Fibroblast of gingiva (primary cell): ENCODE results near the gene AUTS2.

ENCODE experiments used
- DNase-seq: peaks from one replicate; pipeline ENCODE4 v3.0.0-alpha.2; 2011; ENCODE audit warnings: low read depth

Gene AUTS2

DNA sequence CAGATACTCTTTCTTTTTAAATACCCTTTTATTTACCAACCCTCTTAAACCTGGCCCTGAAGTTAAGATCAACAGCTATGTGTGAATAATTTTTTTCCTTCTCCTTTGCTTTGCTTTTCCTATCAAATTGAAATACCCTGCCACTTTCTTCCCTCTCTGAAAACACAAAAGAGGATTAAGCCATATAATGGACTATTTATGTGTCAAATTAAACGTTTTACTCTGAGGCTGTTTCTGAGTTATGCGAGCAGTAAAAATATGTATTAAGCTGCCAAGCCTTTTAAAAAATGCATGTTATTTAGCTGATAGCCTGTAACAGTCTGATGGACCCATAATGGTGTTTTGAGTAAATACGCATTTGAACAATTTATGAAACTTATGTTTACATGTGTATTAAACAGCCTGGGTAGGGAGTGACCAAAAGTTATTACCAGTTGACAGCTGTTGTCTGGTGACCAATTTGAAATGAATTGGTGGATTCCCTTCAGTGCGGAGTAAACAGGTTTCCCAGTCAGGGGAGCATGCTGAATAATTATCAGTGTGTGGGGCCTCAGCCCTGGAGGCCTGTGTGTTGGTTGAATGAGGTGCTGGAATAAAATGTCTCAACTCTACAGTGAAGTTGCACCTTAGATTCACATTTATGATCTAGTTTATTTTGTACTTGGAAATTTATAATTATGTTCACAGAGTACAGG is 89.6 kb downstream of the AUTS2 start:
- no peak for DNase-seq

DNA sequence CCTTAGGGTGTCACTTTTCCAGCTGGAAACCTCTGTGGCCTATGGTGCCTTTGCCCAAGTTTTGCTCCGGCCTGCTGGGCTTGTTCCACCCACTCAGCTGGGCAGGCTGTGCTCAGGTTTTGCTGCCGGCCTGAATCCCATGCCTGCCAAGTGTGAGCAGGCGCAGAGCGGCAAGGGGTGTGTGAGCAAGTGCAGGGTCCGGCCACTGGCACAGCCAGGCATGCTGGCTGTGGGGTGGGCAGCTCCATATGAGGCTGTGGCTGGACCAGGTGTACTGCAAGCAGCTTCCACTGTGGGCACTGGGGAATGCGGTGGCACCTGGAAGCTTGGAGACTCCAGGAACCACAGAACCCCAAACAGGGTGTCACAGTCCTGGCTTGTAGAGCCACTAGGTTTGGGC is 92.1 kb downstream of the AUTS2 start:
- no peak for DNase-seq

DNA sequence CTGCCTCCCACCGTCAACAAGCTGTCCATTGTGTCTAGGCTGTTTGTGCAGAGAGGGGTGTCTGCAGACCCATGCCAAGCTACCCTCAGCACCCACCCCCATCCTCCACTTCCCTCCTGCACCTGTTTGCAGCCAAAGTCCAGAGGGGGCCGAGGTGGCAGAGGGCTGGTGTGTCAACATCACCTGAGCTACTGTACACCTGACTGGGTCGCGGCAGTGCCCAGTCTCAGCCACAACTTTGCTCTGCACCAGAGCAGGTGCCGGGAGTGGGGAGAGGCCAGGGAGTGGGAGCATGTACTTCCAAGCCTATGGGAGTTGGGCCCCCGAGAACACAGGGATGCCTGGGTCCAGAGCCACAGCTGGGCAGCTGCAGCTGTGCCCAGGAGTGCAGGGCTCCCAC is 93.1 kb downstream of the AUTS2 start:
- DNase-seq: no peak

DNA sequence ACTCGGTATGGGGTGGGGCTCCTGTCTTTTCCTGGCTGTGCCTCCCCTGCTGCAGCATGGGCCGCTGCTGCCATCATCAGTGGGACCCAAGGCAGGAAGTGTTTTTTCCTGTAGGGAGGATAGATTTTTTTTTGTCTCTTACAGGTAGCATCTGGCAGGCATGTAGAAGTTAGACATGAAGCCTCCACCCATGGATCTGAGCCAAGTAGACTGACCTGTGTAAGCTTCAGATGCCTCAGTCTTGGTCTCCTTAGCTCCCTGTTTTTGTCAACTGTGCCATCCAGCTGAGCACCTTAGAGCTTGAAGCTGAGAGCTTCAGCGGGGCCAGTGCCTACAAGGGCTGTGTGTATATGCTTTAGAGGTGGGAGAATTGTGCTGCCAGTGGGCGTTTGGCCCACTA is 93.5 kb downstream of the AUTS2 start:
- no peak for DNase-seq

DNA sequence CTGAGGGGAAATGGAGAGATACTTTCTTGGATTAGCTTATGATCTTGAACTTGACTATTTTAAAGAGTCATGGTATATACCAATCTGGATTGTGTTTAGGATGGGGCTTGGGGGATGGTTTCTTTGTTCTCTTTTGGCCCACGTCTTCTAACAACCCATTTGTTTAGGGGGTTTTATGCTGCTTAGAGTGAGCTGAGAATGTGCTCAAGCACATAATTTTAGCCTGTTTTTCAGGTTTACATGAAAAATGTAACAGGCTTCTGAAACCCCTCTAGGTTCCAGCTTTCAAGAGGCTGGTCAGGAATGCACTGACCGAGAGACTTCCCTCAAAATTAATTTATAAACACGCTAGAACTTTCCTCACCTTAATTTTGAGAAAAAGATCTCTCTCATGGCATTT is 94.3 kb downstream of the AUTS2 start:
- DNase-seq: no peak

DNA sequence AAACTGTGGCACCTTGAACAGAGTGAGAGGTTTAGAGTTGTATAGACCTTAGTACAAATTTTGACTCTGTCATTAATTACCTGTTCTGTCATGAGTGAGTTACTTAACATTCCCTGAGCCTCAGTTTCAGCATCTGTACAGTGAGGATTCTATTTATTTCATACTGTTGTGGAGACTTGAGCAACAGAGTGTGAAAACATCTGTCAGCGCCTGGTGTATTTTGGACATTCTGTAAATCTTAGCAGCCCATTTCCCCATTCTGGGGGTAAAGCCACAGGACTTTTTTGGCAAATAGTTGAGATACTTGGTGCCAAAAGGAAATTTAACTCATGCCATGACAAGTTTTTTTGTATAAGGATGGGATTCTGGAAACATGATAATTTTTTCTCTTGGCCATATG is 94.8 kb downstream of the AUTS2 start:
- DNase-seq: no peak

DNA sequence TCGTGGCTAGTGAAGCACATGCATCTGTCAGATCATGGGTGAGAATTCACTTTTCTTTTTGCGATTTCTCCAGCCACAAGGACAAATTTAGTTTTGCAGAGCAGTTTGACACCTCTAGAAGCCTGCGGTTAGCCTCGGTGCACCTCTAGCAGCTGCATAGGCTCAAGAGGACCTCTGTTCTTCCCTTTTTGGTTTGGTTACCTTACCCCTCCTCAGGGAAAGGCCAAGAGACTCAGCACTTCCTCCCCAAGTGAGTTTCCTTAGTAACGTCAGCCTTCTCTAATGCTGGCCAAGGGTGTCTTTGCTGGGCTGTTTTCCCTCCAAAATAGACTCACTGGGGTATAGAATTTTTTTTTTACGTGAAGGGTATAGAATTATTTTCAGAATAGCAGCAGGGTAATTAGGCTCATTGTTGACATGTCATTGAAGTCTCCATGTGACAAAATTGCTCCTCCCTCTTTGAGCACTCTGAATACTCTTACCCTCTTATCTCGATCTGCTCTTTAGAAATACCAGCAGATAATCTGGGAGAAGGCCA is 97.8 kb downstream of the AUTS2 start:
- no peak for DNase-seq

DNA sequence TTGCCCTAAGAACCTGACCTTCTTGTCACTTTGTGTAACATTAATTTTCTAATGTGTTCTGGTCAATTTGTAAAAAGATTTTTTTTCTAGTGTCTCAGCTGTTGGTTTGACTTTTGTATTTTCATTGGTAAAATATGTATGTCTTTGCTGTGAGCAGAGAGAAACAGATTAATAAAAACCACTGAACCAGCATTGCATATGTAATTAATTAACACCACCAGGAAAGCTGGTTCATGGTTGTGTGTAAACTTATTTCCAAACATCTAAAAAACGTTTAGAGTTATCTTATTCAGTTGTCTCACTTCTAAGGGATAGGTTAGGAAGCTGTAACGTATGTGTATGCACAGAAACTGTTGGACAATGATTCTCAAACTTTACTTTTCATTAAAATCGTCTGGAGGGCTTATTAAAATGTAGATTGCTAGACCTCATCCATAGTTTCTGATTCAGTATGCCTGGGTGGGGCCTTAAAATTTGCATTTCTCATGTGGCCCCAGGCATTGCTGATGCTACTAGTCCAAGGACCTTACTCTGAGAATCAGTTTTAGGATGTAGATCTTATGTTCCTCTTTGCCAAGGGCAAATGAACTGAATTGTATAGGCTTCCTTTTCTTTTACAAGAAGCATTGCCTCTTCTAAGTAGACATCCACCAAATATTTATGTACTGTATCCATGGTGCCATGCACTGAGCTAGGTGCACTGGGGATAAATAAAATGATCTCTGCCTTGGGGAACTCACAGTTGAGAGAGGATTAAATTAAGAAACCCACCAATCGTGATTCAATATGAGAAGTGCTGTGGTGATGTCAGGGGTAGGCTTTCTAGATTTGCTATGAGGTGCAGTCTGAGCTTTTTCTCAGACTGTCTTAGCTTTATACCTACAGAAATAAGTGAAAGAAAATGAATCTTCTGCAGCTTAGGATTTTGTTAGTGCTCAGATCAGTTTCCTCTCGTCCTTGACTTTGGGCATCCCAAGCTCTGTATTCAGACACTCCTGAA is 98.7 kb downstream of the AUTS2 start:
- DNase-seq: no peak

DNA sequence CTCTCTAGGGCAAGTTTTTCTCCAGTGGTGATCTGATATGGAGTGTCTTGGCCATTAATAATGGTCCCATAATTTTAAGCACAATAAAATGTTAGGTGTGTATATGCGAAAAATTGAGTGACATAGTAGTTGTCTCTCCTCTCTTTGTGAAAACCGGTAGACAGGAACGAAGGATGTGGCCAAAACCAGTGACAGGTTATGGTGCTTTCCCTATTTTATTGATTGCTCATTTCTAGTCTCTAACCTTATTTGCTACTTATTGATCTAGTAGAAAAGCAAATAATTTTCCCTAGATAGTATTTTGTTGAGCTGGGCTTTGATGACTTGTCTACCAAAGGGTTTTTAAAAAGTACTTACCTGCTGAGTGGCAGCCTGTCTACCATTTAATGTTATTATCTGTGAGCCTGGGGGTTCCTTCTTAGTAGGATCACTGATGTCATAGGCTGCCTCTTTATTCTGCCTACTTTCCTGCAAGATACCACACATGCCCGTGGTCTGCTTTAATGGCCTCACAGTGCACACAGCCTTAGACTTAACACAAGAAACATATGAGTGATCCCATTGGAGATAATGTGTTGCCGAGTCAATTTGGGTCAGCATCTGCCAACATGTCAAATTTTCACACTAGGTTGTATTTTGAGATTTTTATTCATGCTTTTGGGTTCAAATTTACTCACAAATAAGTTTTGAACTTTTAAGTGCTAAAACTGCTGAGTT is 100.0 kb downstream of the AUTS2 start:
- DNase-seq: no peak

DNA sequence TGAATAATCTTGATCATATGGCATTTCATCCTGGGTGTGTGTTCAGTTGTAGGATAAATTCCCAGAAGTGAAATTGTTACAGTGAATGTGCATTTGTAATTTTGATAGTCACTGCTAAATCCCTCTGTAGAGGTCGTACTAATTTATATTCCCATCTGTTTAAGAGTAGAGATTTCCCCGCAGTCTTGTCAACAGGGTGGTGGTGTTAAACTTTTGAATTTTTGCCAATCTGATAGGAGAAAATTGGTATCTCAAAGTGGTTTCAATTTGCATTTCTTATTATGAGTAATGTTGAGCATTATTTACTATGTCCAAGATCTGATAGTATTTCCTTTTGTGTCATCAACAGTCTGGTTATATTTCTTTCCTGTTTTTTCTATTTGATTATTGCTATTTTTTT is 101.7 kb downstream of the AUTS2 start:
- no peak for DNase-seq

DNA sequence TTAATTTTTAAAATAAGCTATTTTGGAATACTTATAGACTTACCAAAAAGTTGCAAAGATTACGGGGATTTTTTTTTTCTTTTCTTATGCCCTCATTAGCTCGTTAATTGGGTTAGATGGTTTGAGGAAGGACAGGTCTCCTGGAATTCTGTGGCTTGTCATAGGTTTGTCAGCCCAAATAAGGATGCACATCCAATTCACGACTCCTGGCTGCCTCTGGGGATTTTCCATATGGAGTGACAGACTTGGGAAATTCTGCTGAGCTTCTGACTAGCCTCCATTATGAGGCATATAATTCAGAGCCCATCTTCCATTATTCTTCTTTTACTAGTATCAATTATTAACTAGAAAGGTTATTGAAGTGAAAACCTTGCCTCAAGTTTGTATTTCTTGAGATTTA is 102.1 kb downstream of the AUTS2 start:
- no peak for DNase-seq

DNA sequence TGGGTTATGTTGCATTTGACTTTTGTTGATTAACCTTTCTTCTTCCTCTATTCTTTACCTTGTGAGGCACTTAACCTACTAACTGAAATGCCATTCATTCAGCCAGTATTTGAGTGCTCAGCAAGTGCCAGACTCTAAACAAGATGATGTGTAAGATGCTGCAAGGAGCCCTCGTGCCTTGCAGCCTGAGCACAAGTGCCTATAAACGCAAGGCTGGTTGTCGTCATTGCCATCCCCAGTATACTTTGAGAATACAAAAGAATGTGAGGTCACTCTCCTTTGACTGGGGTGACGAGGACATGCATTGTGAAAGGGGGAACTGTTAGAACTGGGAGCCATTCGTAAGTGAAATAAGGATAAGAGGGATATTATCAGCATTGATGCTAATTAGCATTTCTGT is 103.0 kb downstream of the AUTS2 start:
- DNase-seq: no peak

DNA sequence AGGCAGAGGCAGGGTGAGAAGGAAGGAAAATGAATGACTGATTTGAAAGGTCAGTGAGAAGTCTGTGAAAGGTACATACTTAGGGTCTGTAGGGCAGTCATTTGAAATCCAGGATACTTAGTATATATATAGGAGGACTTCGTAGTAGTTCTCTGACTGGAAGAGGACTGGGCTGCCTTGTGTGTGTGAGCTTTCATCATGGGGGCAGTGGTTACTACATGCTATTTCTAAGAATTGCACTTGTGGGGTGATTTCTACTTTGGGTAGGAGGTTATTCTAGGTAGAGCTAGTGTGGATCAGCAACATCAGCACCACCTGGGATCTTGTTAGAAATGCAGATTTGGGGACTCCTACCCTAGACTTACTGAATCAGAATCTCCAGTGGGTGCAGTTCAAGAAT is 104.1 kb downstream of the AUTS2 start:
- DNase-seq: no peak

DNA sequence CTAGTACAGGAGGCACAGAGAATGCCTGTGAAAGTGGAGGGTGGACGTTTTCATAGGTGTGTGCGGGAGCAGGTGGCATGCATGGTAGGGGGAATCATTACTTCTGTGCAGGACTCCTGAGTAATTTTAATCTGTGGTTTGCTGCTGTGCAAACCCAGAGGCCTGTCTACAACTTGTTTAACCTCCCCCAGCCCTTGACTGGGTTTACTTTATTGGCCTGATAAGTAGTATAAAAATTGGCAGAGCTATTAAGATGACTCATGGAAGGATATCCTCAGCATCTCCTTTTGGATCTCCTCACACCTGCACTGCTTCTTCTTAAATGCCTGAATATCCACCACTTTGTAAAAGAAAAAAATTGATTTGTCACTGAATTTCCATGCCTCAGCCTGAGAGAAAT is 104.8 kb downstream of the AUTS2 start:
- DNase-seq: no peak

DNA sequence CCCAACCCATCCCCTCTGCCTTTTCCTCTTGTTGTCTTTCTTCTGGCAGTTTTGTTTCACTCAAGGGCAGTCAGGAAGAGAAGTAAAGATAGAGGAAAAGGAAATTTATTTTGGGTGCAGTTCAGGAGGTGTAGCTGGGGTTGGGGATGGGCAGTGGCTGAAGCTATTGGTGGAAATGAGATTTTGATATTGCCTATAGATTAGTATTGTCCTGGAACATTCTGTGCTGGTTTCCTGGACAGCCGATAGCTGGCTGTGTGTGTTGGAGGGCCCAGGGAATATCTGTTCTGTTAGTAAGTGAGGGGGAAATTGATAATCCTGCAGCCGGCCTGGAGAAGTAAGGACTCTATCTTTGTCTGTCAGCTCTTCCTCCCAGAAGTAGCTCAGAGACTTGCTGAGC is 107.8 kb downstream of the AUTS2 start:
- DNase-seq: no peak

DNA sequence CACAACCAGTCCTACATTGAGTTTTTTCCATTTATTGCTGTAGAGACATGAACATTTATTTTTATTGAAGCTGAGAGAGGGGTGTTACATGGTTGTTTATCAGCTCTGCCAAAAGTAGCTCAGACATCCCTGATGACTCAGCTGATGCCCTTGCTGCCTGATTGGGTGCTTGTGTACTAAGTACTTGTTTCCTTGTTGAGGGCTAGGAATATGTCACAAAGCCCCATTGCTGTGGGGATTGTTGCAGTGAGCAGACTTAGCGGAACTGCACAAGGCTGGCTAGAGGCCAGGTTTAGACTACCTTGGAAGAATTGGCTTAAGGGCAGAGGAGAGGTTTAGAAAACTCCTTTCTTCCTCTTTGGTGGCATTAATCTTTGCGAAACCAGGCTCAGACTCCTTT is 110.6 kb downstream of the AUTS2 start:
- no peak for DNase-seq

DNA sequence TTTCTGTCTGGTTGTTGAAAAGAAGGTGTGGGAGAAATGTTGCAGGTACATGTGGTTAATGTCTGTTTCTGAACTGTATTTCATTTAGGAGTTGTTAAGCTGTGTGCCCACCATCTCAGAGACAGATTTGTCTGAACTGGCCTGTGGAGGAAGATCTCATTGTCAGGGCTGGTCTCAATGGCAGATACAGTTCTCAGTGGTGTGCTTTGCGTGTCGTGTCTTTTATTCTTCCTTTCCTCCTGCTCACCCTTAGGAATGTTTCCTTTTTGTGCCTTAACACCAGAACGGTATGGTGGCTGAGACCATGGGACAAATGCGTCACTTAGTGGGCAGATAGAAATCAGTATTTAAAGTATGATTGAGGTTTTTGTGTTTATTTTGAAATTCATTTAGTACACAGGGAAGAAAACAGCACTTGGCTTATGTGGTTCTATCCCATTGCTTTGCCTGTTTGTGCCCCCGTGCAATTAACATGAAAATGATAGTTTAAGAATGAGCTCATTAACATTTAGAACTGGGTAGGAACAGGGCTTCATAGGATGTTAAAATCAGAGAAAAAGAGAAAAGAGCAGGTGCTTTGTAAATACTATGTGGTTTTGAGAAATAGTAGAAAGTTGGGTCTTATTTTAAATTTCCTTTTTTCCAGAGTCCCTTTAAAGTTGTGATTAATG is 112.6 kb downstream of the AUTS2 start:
- no peak for DNase-seq

DNA sequence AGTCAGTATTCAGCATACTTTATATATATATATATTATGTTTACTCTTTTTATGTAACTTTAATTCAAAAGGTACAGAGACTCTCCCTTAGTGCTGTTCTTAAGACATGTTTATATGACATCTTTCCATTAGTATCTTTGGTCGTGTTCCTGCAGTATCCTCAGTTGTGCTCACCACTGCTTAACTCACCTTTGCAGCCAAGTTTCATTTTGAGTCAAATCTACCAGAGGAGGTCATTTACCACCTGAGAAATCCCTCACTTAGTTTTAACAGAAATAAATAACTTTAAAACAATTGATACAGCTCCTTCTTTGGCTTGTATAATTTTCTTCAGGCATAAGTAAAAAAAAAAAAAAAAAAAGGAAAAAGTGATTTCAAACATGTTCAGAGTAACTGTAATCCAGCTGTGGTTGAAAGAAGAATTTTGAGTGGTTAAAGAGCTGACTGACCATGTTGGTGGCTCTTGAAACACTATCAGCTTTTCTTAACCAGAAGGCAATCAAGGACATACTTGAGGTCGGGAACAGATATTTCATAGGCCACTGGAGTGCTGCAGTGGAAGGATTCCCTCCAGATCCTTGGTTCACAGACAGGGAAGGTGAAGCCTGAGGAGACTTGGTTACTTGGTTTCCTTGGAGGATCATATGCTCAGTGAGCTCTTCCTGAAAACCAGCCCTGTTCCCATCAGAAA is 116.8 kb downstream of the AUTS2 start:
- DNase-seq: no peak

DNA sequence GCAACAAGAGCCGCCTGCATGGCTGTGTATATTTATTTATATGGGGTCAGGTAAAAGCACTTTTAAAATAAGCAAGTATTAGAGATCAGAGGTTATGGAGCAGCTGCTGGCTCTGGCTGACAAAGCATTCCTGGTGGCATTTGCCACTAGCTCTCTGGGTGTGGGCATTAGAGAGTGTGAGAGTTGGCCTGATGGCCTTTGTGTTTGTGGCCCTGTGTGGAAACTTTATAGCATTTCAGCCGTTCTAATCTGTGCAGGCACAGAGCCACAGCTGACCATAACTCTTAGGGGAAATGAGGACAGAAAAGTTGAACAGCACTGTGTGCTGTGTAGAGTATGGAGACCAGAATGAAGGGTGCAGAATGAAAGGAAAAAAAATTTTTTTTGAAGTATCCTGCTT is 118.9 kb downstream of the AUTS2 start:
- DNase-seq: no peak

DNA sequence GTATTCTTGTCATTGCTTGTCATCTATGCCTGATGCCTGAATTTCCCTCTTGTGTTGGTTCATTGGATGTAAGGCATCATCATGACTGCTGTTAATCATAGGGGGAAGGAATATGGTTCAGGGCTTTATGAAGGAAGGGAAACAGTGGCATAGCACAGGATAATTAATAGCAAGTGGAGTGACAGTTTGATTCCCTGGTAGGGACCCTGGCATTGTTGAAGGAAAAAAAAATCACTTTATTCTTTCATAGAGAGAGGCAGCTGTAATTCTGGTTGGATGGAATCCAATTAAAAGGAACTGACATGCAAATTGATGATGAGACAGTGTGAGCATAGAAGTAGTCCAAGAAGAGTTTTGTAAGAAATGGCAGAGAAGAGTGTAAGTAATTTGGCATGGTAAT is 121.4 kb downstream of the AUTS2 start:
- DNase-seq: no peak

DNA sequence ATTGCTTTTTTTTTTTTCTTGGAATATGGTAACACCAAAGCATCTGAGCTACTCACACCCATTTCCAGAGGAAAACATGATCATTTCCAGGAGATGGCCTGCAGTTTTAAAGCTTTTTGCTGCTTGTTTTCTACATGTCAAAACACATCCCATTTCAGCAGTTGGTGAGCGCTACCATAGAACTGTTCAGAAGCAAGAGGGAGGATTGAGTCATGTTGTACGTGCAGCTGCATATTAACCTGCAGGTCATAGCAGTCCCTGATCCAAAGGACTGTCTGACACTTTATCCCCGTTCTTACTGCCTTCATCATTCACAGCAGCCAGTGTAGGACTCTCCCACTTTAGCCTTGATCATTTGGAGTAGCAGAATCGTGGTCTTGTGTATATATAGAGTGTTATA is 124.6 kb downstream of the AUTS2 start:
- no peak for DNase-seq
